Posterior cingulate gyrus (tissue), 11 donors: ENCODE data around the gene MRPL21.
"Not testable (repeated sequence)": the region's sequence is repeated elsewhere in the genome, so short reads cannot be mapped to it uniquely, and the experiment has no call there.

ENCODE experiments used
- DNase-seq, 10 donors: peaks; one replicate each; pipeline versions ENCODE4 v3.0.0 to v3.0.0-alpha.2; 2020 to 2021; ENCODE audit warnings: mixed read lengths in 3 of 10
- intact Hi-C: fragments of 100-400 bp; cut with DNase I; formaldehyde crosslinking; loops from one replicate; pipeline ENCODE4 v1.15.1; 2023

MRPL21 gene

DNA sequence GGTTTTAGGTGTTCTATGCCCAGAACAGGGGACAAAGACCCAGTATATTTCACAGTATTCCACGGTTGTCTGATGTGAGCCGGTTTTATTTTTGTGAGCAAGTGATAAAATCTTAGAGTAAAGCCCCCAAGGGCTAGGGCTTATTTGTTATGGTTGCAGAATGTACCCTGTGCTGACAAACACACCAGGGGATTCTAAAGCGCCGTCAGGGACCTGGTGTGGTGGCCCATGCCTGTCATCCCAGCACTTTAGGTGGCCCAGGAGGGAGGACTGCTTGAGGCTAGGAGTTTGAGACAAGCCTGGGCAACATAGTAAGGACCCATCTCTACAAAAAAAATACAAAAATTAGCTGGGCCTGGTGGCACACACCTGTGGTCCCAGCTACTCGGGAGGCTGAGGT, 22.8 kb downstream of the MRPL21 start:
- intact Hi-C loops = no loop called here
- DNase-seq = peak in 1 of 10 donors; percentile 9

- DNase-seq = peak in 1 of 10 donors; percentile 21
These were observed 25.6 kb downstream of the MRPL21 start for GRCh38 chr11:68878022-68878421.

GRCh38 chr11:68872216-68873003, 31.2 kb downstream of the MRPL21 start:
- intact Hi-C loops = no loop called here
- peak in 2 of 10 donors; percentile 8 to 31 for DNase-seq

More at GRCh38 chr11:68878022-68878421, 25.6 kb downstream of the MRPL21 start:
- intact Hi-C loops = no loop called here

- intact Hi-C loops = no loop called here
- DNase-seq = peak in 2 of 10 donors; percentile 12 to 16
These were observed 33.2 kb downstream of the MRPL21 start for GRCh38 chr11:68870470-68870869.

- intact Hi-C loops = no loop called here
- peak in 2 of 10 donors; percentile 17 to 48 for DNase-seq
These were observed 35.3 kb downstream of the MRPL21 start for GRCh38 chr11:68868221-68868835.

DNA sequence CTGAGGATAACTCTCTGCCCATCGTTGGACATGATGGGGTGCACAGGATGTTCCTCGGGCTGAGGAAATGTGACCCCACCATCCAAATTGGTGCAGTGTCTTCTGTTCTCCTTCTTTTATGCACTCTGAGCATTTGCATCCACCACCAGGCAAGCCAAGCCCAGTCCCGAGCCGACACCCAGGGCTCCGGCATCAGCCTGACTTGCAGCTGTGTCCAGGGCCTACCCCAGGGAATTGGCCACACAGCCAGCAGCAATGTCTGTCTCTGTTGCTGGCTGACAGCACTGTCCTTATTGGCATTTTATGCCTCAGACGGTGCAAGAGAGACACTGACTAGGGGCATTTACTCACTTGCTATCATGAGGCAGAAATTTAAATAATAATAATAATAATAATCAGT, 36.6 kb downstream of the MRPL21 start:
- peak in 3 of 10 donors; percentile 33 to 57 (median 39) for DNase-seq
- intact Hi-C loops = no loop called here

GRCh38 chr11:68865241-68865640, 38.4 kb downstream of the MRPL21 start:
- peak in 3 of 10 donors; percentile 39 to 65 (median 49) for DNase-seq
- intact Hi-C loops = no loop called here

DNA sequence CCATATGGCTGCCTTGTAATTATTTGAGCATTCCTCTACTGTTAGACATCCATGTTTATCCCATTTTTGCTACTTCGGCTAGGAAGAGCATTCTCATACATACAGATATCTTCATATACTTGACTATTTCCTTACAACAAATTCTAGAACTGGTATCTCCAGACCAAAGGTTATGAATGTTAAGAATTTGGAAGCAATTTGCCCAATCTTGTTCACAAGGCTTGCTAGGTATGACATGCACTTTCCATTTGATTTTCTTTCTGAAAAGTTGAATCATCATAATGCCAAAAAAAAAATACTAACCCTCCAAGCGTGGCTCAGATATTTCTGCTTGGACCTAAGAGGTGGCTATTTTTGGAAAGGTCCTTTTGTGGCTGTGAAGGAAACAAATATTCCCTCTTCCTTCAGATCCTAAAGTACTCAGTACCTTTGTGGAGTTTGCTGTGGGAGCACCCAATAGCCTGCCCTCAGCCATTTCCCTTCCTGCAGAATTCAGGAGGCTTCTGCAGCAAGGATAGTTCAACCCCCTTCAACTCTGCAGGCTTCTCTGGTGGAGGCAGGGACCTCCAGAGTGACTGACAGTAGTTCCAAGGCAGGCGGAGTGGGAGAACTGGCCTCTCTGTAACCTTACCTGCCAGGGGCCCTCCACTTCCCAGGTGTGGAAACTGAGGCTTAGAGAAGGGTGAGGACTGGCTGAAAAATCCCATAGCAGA, 39.9 kb downstream of the MRPL21 start:
- intact Hi-C loops = no loop called here
- peak in 3 of 10 donors; percentile 14 to 29 (median 14) for DNase-seq

GRCh38 chr11:68862421-68862820, 41.2 kb downstream of the MRPL21 start:
- DNase-seq = peak in 3 of 10 donors; percentile 23 to 42 (median 40)
- intact Hi-C loops = no loop called here

DNA sequence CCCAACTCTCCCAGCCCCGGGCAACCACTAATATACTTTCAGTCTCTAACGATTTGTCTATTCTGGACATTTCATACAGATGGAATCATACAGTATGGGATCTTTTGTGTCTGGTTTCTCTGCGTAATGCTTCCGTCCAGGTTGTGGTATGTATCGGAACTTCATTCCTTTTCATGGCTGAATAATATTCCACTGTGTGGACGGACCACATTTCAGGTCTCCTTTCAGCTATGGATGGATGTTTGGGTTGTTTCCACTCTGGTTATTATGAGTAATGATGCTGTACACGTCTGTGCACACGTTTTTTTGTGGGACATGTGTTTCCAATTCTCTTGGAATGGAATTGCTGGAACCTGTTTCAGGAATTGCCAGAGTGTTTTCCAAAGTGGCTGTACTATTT, 44.5 kb downstream of the MRPL21 start:
- intact Hi-C loops = no loop called here
- DNase-seq = peak in 1 of 10 donors; percentile 2

DNA sequence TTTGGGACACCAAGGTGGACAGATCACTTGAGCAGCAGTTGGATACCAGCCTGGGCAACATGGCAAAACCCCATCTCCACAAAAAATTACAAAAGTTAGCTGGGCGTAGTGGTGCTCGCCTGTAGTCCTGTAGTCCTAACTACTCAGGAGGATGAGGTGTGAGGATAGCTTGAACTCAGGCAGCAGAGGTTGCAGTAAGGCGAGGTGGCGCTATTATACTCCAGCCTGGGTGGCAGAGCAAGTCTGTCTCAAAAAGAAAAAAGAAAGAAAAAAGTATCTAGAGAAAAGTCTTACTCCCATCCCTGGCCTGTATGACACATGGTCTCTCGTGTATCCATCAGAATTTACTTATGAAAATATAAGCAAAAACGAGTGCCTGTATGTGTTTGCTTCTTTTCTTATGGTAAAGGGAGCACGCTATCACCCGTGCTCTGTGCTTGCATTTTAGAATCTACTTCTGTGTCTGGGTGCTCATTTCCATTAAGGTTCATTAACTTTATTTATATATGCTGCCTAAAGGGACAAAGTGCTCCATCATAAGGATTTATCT, 46.5 kb downstream of the MRPL21 start:
- peak in 1 of 10 donors; percentile 2 for DNase-seq
- intact Hi-C loops = no loop called here

- intact Hi-C loops = not testable (repeated sequence)
- DNase-seq = peak in 2 of 10 donors; percentile 21 to 39
These were observed 47.1 kb downstream of the MRPL21 start for GRCh38 chr11:68856425-68857030.

DNA sequence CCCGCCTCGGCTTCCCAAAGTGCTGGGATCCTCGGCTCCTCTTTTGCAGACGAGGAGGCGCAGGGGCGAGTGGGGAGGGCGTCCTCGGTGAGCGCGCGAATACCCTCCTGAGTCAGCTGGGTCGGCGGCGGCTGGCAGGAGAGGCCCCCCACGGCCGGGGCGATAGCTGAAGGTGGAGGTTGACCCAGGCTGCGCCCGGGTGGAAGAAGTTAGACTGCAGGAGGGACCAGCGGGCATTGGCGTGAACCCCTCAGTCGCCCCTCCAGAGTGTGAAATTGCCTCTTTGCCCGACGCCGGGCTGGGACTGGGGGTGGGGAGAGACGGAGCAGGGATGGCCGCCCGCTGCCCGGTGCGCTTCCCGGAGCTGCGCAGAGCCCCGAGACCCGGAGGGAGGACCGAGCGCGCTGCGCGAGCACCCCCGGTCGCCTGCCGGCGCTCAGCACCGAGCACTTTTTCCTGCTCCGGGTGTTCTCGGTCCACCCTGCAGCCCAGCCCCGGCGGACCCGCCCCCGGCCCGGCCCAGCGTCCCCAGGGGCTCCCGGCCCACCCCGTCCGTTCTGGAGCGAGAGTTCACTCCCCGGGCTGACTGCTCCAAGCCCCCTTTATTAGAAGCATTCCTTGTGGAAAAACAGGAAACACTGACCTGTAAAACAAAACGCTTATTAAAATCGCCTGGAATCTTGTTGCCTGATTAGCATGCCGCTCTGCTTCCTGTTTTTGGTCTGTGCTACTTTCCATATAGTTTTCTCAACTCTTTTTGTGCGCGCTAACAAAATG, 48.2 kb downstream of the MRPL21 start:
- intact Hi-C loops = no loop called here

DNA sequence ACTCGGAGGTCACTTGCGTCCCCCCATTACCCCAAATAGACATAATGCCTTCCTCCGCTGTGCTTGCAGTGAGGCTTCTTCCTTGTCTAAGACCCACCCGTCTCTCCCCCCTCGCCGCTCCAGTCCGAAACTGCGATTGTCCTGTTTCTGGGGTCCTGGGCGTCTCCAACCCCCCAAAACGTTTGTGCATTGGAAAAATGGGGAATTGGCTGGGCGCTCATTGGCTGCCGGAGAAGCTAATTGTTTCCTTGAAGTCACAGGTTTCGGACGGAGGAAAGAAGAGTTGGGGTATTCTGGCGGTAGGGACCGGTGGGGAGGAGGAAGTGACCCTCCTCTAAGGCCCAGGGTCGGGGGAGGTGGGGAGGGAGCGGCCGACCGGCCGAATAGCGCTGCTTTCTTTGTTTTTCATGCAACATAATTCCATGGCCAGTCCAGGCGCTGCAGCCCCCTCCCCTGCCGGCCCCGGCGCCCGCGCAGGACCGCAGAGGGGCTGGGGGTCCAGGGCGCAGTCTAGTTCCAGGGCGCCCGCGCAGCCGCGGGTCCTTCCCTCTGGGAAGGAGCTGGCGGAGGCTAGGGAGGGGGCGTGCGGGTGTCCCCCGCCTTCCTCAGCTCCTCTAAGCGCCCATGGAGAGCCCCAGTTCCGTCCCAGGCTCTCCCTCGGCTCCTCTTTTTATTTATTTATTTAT, 49.2 kb downstream of the MRPL21 start:
- intact Hi-C loops = no loop called here
- DNase-seq = peak in 1 of 10 donors; percentile 53

More for the DNA sequence above, 48.2 kb downstream of the MRPL21 start:
- peak in 1 of 10 donors; percentile 88 for DNase-seq

DNA sequence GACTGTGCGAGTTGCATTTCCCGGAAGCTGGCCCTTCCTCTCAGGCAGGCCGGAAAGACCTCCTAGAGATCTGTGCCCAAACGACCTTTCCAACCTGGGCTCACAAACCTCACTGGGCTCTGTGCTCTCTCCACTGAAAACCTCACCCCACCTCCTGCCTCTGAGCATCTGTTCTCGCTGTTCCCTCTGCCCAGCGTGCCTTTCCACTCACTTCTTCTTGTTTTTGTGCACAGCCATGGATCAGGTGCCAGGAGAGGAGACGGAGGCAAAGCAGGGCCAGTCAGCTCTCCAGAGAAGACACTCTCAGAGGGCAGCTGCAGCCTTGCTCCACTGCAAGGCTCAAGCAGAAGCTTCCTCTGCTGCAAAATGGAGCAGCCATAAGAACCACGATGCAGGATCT, 51.0 kb downstream of the MRPL21 start:
- intact Hi-C loops = no loop called here
- DNase-seq = peak in 2 of 10 donors; percentile 25 to 57

- peak in 1 of 10 donors; percentile 10 for DNase-seq
- intact Hi-C loops = no loop called here
These were observed 55.2 kb downstream of the MRPL21 start for GRCh38 chr11:68848429-68848828.

DNA sequence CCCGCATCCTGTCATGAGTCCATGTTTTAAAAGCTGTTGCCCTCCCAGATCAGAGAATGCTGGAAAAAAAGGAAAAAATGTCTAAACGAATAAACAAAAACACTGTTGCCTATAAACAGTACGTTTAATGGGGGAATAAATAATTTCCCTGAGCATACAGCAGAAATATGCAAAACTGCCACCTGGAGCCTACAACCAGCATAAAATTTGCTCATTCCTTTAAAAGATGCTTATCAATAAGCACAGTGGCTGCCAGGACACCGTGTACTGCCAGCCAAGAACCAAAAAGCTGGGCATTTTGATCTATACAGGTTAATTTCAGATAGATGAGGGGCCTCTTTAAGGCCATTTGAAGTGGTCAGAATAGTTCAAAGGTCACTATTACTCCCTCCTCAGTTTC, 56.2 kb downstream of the MRPL21 start:
- DNase-seq = no peak
- intact Hi-C loops = no loop called here

- intact Hi-C loops = no loop called here
- peak in 1 of 10 donors; percentile 43 for DNase-seq
These were observed 58.2 kb downstream of the MRPL21 start for GRCh38 chr11:68845351-68846002.
